ENCODE results near the gene TIGD3.

DNA sequence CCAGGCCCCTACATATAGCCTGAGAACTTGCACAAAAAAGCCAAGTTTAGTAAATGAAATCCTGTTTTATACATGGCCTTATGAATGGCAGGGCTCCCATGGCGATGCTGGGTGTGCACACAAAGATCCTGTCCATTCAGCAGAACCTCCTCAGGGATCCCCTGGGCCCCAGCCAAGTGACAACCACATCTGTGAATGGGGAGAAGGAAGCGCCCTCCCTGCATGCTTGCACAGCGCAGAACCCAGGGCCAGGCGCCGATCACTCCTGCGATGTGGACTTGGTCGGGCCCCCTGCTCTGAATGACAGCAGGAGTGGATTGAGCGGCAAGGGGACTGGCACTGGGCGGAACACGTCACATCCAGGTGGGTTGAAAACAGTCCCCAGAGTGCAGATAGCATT, 44.3 kb upstream of the TIGD3 start:
- TF ChIP-seq, protein P1, sequence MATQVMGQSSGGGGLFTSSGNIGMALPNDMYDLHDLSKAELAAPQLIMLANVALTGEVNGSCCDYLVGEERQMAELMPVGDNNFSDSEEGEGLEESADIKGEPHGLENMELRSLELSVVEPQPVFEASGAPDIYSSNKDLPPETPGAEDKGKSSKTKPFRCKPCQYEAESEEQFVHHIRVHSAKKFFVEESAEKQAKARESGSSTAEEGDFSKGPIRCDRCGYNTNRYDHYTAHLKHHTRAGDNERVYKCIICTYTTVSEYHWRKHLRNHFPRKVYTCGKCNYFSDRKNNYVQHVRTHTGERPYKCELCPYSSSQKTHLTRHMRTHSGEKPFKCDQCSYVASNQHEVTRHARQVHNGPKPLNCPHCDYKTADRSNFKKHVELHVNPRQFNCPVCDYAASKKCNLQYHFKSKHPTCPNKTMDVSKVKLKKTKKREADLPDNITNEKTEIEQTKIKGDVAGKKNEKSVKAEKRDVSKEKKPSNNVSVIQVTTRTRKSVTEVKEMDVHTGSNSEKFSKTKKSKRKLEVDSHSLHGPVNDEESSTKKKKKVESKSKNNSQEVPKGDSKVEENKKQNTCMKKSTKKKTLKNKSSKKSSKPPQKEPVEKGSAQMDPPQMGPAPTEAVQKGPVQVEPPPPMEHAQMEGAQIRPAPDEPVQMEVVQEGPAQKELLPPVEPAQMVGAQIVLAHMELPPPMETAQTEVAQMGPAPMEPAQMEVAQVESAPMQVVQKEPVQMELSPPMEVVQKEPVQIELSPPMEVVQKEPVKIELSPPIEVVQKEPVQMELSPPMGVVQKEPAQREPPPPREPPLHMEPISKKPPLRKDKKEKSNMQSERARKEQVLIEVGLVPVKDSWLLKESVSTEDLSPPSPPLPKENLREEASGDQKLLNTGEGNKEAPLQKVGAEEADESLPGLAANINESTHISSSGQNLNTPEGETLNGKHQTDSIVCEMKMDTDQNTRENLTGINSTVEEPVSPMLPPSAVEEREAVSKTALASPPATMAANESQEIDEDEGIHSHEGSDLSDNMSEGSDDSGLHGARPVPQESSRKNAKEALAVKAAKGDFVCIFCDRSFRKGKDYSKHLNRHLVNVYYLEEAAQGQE (IDR thresholded peaks at IDR 0.05; ENCODE audit: unreplicated experiment), result no peak
- no peak for TF ChIP-seq EZH2 (IDR thresholded peaks at IDR 0.05; ENCODE audit: low read depth, unreplicated experiment)
- TF ChIP-seq, protein P2, sequence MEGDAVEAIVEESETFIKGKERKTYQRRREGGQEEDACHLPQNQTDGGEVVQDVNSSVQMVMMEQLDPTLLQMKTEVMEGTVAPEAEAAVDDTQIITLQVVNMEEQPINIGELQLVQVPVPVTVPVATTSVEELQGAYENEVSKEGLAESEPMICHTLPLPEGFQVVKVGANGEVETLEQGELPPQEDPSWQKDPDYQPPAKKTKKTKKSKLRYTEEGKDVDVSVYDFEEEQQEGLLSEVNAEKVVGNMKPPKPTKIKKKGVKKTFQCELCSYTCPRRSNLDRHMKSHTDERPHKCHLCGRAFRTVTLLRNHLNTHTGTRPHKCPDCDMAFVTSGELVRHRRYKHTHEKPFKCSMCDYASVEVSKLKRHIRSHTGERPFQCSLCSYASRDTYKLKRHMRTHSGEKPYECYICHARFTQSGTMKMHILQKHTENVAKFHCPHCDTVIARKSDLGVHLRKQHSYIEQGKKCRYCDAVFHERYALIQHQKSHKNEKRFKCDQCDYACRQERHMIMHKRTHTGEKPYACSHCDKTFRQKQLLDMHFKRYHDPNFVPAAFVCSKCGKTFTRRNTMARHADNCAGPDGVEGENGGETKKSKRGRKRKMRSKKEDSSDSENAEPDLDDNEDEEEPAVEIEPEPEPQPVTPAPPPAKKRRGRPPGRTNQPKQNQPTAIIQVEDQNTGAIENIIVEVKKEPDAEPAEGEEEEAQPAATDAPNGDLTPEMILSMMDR (conservative IDR thresholded peaks at IDR 0.05; ENCODE audit: low read depth in 2 of 2), result no peak

Measured in GM23338 (cell line).